GM21381 (cell line): ENCODE data around the gene NAGLU.
A peak's percentile ranks its signal among the peaks of the same experiment; 100 is the strongest.
"Not testable (repeated sequence)": the region's sequence is repeated elsewhere in the genome, so short reads cannot be mapped to it uniquely, and the experiment has no call there.

Experiments
- ATAC-seq: cut with Tn5 transposase; IDR thresholded peaks from one replicate; pipeline ENCODE4 v1.9.1; 2021; ENCODE audit warnings: mild to moderate bottlenecking, moderate library complexity; ENCODE audit not compliant: unreplicated experiment

The NAGLU gene

DNA sequence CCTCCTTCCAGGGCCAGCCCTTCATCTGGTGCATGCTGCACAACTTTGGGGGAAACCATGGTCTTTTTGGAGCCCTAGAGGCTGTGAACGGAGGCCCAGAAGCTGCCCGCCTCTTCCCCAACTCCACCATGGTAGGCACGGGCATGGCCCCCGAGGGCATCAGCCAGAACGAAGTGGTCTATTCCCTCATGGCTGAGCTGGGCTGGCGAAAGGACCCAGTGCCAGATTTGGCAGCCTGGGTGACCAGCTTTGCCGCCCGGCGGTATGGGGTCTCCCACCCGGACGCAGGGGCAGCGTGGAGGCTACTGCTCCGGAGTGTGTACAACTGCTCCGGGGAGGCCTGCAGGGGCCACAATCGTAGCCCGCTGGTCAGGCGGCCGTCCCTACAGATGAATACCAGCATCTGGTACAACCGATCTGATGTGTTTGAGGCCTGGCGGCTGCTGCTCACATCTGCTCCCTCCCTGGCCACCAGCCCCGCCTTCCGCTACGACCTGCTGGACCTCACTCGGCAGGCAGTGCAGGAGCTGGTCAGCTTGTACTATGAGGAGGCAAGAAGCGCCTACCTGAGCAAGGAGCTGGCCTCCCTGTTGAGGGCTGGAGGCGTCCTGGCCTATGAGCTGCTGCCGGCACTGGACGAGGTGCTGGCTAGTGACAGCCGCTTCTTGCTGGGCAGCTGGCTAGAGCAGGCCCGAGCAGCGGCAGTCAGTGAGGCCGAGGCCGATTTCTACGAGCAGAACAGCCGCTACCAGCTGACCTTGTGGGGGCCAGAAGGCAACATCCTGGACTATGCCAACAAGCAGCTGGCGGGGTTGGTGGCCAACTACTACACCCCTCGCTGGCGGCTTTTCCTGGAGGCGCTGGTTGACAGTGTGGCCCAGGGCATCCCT is 7.4 kb downstream of the NAGLU start:
- no peak for ATAC-seq

- no peak for ATAC-seq
Measured at GRCh38 chr17:42544874-42545283, 8.8 kb downstream of the NAGLU start.

DNA sequence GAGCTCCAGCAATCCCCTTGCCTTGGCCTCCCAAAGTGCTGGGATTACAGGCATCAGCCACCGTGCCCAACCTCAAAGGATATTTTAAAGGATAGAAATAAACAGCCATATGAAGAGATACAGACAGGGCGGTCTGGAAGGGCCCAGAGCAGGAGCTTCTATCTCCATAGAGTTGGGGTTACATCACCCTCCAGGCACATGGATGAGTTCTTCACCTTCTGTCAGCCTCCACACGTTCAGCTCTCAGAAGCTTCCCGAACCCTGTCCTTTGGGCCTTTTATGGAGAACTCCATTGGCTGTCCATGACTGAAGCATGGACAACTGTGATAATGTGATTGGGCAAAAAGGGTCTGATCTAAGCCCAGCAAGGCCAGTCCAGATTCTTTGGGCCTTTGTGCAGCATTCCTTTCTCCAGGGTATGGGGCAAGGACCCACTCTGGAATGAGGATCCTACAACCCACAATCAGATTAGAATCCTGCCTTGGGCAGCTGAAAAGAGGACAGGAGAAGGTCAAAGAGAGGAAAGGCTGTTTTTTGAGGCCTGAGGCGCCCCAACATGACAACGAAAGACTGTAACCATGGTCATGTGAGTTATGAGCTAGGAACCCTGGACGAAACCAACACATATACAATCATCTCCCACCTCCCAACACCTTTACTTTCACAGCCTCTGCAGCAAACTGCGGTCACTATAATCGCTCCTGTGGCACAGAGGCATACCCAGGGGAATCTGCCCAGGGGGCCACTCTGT is 9.9 kb downstream of the NAGLU start:
- ATAC-seq, result not testable (repeated sequence)

- ATAC-seq, result no peak
Measured at GRCh38 chr17:42547001-42547461, 11.0 kb downstream of the NAGLU start.

- ATAC-seq, result no peak
Measured at GRCh38 chr17:42547698-42548069, 11.6 kb downstream of the NAGLU start.

DNA sequence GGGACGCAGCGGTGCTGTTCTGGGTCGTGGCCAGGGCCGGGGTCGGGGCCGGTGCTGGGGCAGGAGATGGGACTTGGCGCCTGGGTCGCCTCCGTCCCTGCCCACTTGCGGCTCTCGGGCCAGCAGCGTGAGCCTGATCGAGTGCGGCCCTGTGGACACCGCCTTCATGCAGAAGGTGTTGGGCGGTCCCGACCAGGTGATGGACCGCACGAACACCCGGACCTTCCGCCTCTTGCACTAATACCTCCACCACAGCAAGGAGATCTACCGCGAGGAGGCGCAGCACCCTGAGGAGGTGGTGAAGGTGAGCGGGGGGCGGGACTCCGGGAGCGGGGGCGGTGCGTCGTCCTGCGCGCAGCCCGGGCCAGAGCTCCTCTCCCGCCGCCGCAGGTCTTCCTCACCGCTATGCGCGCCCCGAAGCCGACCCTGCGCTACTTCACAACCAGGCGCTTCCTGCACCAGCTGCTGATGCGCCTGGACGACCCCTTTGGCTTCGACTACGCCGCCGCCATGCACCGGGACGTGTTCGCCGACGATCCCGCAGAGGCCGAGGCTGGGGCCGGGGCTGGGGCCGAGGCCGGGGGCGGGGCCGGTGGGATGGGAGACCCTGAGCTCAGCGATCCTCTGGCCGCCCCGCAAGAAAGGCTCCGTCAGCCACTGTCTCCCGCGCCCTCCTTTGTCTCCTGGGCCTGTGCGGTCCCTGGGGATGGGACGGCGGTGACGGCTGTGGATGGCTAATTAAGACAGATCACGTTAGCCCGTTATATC is 12.2 kb downstream of the NAGLU start:
- ATAC-seq, result no peak

DNA sequence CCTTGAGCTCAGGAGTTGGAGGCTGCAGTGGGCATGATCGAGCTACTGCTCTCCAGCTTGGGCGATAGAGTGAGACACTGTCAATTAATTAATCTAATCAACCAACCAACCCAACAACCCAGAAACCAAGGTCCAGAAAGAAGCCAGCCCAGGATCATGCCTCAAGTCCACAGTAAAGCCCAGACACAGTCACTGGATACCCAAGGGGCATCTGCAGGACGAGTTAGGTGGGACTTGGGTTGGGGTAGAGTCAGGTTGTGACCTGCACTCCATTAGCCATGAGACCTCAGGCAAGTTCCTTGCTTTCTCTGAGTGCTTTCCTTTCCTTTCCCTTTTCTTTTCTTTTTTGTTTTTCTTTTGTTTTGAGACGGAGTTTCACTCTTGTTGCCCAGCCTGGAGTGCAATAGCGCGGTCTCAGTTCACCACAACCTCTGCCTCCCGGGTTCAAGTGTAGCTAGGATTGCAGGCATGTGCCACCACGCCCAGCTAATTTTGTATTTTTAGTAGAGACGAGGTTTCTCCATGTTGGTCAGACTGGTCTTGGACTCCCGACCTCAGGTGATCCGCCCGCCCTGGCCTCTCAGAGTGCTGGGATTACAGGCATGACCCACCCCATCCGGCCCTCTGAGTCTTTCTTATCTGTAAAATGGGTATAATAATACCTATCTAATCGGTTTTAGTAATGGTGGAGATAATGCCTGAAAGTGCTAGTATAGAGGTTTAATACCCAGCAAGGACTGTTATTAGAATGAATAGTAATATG is 13.1 kb downstream of the NAGLU start:
- no peak for ATAC-seq

- ATAC-seq, result not testable (repeated sequence)
Measured at GRCh38 chr17:42552736-42553135, 16.7 kb downstream of the NAGLU start, which contains the start of gene HSD17B1. Gene HSD17B1, plus strand, starts transcription at chr17:42552923. Its CDS starts 11 bp downstream, at chr17:42552934.

GRCh38 chr17:42553161-42553818 is 17.2 kb downstream of the NAGLU start:
- ATAC-seq, result no peak

DNA sequence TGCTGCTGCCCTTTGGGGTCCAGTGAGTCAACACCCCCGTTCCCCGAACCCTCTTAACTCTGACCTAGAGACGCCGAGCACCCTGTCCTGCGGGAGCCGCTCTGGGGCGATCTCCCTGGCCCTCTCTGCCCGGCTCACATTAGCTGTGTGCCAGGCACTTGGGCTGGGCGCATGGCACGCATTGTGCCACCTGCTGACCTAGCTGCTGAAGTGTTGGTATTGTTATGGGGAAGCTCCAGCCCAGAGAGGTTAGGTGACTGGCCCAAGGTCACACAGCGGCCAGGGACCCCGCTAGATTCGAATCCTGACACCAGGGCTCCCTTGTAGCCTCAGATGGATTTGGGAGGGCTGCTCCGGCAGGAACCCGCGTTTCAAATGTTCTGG is 17.8 kb downstream of the NAGLU start:
- no peak for ATAC-seq

DNA sequence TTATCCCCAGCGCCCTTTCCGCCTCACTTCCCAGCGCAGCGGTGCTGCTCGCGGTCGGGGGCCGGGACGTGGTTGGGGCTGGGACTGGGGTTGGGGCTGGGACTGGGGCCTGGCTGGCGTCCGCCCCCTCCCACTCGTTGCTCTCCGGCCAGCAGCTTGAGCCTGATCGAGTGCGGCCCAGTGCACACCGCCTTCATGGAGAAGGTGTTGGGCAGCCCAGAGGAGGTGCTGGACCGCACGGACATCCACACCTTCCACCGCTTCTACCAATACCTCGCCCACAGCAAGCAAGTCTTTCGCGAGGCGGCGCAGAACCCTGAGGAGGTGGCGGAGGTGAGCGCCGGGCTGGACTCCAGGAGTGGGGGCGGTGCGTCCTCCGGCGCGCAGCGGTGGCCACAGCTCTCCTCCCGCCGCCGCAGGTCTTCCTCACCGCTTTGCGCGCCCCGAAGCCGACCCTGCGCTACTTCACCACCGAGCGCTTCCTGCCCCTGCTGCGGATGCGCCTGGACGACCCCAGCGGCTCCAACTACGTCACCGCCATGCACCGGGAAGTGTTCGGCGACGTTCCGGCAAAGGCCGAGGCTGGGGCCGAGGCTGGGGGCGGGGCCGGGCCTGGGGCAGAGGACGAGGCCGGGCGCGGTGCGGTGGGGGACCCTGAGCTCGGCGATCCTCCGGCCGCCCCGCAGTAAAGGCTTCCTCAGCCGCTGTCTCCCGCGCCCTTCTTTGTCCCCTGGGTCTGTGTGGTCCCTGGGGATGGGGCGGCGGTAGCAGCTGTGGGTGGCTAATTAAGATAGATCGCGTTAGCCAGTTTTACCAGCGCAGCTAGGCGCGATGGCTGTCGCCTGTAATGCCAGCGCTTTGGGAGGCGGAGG is 18.4 kb downstream of the NAGLU start:
- peak; percentile 73 for ATAC-seq

- no peak for ATAC-seq
Measured at GRCh38 chr17:42555122-42555622, 19.1 kb downstream of the NAGLU start.

- not testable (repeated sequence) for ATAC-seq
Measured at GRCh38 chr17:42555961-42556617, 20.0 kb downstream of the NAGLU start.

DNA sequence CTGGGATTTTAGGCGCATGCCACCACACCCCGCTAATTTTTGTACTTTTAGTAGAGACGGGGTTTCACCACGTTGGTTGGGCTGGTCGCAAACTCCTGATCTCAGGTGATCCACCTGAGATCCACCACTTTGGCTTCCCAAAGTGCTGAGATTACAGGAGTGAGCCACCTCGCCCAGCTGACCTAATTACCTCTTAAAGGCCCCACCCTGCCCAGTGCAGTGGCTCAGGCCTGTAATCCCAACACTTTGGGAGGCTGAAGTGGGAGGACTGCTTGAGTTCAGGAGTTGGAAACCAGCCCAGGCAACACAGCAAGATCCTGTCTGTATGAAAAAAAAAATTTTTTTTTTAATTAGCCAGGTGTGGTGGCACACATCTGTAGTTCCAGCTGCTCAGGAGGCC is 23.0 kb downstream of the NAGLU start:
- ATAC-seq, result no peak

GRCh38 chr17:42560246-42560645 is 24.2 kb downstream of the NAGLU start:
- no peak for ATAC-seq

DNA sequence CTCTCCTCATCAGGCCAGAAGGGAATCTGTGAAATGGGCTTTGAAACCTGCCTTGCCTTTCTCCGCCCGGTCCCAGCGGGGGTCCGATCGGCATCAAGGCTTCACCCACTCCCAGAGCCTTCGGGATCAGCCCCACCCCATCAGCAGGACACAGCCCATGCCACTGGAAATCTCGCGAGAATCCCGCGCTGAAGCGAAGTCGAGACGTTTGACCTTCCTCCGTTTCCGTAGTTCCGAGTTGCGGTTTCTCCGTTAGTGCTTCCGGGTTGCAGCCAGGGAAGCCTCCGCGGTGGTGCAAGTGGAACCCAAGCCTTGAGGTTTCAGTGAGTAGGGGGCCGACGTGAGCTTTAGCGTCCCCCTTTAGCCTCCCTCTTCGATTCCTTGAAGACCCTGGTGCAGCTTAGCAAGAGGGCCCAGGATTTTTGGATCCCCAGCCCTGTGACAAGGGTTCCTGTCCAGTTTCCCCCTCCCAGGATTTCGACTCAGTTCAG is 25.9 kb downstream of the NAGLU start, which contains the start of gene COASY:
COASY (plus strand) TSS at position 252 of the 491 bp plus-strand sequence. CDS start 475 bp downstream, outside the sequence.
- no peak for ATAC-seq

- no peak for ATAC-seq
Measured at GRCh38 chr17:42562388-42563142, 26.5 kb downstream of the NAGLU start.
